Measurements from ENCODE around the gene CHRM4.

The CHRM4 gene

DNA sequence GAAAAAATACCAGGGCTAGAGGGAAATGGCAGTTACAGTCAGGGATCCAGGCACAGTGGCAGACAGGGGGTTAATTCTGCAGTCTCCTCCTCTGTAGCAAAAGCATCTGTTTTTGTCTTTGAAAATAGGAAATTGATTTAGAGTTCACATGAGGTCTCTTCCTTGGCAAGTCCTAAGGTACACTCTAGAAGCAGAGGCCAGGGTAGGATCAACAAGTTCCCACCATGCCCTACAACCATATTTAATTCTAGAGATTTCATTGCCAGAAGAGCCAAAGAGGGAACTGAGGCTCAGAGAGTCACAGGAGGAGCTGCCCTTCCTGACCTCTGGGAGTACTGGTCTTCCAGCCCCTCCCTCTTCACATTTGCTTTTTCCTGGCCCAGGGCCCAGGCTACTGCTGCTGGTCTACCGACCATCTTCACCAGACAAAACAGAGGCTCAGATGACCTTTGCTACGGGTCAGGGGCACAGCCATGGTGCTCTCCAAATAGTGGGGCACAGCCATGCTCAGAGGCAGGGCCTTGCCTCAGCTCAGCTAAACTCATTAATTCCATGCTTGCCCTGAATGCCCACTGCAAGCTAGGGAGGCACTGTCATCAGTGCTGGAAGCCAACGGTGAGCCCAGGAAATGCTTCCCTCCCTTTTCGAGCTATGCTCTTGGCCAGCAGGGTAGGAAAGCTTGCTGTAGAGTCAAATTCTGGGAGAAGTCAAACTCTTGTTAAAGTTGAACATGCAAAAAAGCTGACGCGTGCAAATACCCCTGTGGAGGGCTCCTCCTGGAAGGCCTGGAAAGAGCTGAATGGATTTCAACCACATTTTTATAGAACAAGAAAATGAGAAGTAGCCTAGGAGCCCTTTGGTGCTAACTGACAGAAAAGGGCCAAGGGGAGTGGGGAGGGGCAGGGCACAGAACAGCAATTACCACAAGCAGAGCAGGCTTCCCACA, 11.7 kb upstream of the CHRM4 start:
- DNase-seq (ENCODE audit: low spot score): no peak

DNA sequence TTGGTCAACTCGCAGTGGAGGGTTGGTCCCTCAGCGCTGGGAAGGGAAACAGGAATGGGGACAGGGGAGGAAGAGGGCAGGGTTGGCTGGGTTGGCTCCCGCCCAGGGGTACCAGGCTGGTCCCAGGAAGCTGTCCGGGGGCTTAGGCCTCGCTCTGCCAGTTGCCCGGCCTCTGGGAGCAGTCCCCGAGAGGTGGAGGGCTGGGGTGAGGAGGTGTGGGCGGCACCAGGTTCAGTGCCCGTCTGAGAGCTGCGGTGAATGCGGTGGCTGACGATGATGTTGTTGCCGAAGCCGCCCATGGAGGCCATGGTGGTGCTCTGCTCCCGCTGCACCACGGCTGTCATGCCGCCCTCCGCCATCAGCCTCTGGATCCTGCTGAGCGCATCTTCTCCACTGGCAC, 6.0 kb upstream of the CHRM4 start:
- no peak for DNase-seq (ENCODE audit: low spot score)

DNA sequence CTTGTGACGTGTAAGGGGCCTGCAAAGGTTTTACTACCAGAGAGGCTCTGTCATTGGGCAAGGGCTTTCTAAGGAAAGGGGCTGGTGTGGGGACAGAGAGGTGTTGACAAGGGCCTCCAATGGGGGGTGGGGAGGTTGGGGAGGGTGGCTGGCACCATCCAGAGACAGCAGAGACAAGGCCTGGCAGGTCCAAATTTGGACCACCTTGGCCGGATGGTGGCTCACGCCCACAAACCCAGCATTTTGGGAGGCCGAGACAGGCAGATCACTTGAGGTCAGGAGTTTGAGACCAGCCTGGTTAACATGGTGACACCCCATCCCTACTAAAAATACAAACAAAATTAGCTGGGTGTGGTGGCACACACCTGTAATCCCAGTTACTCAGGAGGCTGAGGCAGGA, 2.2 kb upstream of the CHRM4 start:
- DNase-seq (ENCODE audit: low spot score): no peak

DNA sequence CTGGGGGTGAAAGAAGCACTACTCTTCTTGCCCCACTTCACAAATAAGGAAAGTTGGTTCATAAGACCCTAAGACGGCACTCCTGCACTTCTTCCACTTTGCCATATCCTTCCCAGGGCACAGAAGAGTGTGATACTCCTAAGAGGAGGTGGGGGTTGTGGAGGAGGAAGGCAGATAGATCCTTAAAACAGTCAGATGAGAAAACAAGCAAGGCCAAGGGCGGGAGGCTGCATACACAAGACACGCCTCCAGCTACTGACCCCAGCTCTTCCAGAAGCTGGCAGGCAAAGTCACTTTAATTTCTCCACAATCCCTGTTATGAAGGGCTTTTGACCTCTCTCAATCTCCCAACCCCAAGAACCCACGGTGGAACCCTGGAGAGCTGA, 1.6 kb upstream of the CHRM4 start:
- no peak for DNase-seq (ENCODE audit: low spot score)

DNA sequence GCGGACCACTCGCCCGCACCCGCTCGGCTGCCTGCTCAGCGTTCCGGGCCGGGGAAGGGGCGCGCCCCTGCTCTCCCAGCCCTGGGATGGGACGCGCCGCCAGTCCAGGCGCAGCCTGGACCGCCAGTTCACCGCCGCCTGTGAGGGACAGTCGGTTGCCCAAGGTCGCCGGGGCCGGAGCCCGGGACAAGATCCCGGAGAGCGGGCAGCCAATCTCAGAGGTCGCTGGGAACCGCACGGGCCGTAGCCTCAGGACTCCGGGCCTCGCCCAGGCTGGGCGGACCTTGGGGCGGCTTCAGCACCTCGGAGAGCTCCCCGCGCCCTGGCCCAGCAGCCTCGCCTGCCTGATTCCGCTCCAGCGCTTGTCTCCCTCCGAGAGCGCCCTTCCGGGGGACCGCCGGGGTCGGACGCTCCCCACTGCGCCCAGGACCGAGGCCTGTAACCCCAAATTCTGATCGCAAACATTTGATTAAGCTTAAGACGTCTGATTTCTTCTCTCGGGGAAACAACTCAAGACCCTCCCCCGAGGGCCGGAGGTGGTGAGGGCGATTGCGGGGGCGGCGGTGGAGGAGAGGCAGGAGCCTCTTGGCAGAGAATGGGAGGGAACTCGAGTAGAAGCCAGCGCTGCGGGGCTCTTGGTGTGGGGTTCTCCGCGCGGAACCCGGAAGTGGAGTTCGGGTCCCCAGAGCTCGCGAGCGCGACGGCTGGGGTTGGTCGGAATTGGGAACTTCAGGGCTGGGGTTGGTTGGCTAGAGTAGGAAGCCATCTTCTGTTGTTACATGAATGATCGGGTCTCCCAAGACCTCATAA, 1.1 kb upstream of the CHRM4 start:
- DNase-seq (ENCODE audit: low spot score): peak; percentile 80

DNA sequence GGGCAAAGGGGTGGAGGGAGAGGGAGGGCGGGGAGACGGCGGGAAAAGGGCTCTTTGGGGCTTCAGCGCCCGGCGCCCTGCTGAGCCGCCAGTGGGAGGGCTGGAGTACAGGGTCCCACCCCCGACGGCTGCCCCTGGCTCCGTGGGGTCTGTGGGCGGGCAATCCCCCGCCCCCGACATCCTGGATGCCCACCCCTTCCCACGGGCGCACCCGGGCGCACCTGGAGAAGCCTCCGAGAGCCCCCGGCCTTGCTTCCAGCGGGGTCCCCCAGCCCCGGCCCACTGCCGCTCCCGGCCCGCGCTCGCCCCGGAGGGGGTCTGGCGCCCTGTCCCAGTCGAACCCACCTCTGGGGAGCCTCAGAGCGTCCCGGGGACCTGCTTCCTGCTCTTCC, 394 bp downstream of the CHRM4 start:
- DNase-seq (ENCODE audit: low spot score): no peak

DNA sequence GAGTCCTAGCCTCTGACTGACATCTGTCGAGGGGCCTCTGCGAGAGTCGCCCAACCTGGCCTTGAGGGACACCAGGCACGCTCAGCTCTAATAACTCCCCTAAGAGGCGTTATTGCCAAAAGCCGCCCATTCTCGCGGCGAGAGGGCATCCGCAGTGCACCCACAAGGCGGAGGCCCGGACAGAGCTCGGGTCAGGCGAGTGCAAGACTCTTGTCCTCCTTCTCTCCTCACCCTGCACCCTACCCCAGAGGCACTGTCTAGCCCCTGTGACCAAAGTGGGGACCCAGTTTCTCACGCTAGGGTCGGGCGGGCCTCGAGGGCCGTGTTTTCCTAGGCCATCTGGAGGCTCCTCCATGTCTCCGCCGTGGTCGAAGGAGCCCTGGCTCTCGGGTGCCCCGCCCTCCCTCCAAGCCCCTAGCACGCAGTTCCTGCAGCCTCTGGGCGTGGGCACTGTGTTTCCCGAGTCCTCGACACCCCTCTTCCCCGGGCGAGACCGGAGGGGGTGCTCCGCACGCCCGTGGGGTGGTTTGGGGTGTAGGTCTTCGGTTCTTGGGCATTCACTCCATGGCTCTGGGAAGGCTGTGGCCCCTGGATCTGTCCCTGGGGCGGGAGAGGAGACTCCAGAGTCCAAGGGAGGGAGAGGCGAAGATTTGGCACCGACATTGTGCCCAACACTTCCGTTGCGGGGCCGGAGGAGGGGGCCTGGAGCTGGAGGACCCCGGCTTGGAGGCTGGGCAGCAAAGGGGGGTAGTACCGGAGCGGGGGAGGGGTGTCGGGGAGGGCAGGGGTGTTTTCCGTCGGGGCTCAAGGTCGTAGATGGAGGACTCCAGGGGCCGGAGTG, 1.0 kb downstream of the CHRM4 start:
- DNase-seq (ENCODE audit: low spot score): no peak

DNA sequence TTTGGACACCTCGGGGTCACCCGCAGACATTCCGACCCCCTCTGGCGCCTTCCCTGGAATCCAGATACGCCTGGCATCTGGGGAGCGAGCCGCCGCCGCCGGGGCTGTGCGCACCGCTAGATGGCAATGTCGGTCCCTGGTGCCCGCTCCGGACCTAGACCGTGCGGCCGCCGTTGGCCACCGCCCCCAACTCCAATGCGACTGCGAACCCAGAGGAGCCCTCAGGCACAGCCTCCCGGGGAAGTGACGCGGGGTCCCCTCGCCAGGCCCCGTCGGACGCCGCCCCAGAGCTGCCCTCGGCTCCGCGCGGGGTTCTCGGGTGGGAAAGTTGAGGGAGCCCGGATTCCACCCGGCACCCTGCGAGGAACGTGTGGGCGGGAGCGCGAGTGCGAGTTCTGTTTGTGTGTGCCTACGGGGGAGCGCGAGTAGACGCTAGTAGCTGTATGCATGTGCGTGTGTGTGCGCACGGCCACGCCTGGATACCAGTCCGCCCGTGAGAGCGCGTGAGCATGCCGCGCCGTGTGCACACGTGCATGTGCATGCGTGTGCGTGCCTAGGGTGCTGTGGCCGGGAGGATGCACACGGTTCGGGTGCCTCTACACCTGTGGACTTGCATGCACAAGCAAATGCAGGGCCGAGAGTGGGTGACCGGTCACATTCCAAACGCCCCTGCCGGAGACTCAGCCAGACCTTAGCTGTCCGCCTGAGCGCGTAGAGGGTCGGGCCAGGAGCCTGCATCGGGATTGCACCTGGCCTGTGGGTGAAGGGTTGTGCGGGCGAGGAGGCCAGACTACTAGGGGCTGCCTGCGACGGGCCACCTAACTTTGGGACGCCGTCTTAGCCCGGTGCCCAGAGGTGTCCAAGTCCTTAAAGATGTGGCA, 1.9 kb downstream of the CHRM4 start:
- DNase-seq (ENCODE audit: low spot score): peak; percentile 79

DNA sequence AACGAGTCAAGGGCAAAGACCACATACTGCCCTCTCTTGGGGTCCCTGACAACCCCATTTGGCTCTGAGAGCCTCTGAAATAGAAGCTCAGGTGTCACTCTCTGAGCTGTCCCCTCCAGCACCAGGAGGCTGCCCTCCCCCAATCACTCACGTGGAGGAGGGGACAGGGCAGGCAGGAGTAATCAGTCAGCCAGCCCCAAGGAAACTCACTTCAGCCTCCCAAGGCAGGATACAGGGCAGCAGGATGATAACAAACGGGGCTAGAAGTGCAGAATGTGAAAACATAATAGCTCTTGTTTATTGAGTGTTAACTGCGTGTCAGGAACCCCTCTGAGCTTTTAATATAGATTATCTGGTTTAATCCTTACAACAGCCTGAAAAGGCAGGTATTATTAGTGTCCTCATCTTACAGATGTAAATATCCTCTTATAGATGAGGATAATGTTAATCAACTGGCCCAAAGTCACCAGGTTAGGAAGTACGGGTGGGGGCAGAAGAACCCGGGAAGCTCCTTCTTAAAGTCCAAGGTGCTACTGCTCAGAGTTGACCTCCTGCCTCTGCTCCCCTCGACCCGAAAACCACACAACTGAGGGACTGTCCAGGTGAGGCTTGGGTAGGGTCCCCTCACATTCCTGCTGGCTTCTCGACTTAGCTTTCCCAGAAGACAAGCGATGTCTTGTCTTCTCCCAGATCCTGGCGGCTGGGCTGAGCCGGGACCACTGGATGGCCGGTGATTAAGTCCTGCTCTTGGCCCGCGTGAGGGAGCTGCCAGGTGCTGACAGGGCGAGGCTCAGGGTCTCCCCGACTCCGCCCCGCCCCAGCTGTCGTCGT, 2.7 kb downstream of the CHRM4 start:
- DNase-seq (ENCODE audit: low spot score): no peak

DNA sequence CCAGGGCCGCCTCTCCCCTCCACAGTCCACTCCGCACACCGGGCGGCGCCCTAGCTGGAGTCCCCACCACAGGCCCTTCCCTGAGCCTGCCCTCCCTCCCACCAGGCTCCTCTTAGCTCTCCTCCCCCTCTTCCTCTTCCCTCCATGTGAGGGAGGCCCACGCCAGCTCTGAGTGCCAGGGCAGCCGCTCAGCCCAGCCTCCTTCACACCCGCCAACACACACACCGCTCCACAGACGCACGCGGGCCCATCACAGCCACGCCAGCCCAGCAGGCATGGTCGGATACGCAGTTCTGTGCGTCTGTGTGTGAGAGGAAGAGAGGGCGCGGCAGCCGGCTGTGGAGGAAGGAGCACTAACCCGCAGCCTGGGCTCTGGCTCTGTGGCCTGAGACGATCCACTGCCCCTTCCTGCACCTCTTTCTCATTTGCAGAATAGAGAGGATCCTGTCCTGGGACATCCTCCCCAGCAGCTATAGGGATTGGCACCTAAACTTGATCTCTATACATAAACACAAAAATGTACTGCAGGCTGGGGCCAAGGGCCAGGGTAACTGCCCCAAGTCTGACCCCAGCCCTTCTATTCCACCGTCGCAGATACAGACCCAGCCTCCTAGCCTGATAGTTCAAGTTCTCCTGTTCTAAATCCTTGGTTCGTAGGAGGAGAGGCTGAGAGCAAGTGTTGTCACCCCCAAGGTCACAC, 3.5 kb downstream of the CHRM4 start:
- DNase-seq (ENCODE audit: low spot score): no peak

DNA sequence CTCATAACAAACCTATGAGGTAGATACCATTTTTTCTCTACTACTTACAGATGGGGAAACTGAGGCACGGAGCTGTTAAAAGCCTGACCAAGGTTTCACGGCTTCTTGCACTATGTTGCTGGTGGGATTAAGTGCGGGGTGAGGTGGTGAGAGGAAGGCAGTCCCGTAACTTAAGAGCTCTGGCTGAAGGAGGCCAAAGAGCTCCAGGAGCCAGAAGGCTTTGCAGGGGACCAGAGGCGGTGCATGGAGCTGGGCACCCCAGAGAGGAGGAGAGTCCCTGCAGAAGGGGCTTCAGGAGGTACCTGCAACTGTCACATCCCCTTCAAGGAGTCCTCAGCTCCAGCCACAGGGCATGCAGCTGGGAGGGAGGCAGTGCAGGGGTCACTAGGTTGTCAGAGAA, 4.1 kb downstream of the CHRM4 start:
- no peak for DNase-seq (ENCODE audit: low spot score)

DNA sequence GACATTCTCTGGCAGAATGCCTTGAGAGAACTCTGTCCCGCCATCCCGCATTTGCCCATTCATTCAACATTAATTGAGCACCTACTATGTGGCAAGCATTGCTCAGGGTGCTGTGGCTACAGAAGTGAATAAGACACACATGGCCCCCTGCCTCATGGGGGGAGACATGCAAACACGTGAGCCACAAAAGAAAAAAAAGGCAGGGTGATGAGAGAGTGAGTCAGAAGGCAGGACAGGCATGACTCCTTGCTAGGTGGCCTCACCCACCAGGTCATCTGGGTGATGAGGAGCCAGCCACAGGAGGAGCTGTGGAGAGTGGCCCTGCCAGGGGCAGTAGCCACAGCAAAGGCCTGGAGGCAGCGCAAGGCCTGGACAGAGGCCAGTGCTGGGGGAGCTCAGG, 4.9 kb downstream of the CHRM4 start:
- peak; percentile 77 for DNase-seq (ENCODE audit: low spot score)

DNA sequence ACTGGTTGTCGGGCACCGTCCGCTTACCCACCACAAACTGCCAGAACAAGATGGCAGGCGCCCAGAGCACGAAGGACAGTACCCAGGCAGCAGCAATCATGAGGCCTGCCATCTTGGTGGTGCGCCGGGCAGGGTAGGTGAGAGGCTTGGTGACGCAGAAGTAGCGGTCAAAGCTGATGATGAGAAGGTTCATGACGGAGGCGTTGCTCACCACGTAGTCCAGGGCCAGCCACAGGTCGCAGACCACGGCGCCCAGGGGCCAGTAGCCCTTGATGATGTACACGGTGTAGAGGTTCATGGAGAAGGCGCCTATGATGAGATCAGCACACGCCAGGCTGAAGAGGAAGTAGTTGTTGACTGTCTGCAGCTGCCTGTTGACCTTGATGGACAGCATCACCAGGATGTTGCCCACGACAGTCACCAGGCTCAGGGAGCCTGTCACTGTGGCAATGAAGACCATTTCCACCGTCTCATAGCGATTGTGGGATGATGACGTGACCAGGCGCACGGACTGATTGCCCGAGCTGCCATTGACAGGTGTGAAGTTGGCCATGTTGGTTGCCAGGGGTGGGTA, 5.5 kb downstream of the CHRM4 start:
- DNase-seq (ENCODE audit: low spot score): no peak

DNA sequence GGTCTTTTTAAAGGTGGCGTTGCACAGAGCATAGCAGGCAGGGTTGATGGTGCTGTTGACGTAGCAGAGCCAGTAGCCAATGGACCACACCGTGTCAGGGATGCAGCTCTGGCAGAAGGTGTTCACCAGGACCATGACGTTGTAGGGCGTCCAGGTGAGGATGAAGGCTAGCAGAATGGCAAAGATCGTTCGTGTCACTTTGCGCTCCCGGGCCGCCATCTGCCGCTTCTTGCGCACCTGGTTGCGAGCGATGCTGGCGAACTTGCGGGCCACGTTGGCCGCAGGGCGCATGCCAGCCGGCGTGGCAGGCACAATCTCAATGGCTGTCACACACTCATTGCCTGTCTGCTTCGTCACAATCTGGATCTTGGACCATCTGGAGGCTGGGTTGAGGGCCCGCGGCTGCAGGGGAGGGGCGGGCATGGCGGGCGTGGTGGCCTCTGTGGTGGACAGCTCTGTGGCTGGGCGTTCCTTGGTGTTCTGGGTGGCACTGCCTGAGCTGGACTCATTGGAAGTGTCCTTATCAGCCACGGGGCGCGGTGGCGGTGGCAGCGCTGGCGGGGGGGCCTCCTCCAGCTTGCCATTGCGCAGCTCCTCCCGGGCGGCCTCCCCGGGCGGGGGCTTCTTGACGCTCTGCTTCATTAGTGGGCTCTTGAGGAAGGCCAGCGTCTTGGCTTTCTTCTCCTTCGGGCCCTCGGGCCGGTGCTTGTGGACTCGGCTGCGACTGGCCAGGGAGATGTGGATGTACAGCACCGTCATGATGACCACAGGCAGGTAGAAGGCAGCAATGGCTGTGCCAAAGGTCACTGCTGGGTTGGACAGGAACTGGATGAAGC, 6.2 kb downstream of the CHRM4 start:
- DNase-seq (ENCODE audit: low spot score): no peak

DNA sequence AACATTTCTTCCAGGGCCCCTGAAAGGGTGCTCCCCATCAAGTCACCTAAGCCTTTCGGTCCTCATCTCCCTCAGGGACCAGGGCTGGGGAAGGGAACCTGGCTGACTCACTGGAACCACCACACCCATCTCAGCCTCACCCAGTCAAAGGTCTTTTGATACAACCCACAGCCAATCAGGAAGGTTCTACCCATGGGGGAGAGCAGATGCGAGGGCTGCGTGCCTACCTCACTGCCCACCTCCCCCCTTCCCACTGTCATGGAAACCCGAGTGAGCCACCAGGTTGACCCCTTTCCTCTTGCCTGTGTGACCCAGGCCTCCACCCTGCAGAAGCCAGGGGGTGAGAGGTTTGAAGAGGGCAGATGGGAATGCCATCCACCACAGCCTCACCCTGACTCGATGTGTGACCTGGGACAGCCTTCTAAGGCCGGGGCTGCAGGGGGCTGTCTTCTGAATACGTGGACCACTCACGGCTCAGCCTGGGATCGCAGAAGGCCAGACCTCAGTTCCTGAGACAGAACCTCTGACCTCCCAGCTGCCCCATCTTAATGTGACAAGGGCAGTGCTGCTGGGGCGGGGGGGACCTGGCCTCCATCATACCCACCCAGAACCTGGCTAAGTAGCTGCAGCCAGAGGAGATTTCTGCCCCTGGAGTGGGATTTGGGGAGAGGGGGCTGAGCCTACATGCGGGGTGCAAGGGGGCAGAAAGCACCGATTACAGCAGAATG, 7.4 kb downstream of the CHRM4 start:
- no peak for DNase-seq (ENCODE audit: low spot score)

DNA sequence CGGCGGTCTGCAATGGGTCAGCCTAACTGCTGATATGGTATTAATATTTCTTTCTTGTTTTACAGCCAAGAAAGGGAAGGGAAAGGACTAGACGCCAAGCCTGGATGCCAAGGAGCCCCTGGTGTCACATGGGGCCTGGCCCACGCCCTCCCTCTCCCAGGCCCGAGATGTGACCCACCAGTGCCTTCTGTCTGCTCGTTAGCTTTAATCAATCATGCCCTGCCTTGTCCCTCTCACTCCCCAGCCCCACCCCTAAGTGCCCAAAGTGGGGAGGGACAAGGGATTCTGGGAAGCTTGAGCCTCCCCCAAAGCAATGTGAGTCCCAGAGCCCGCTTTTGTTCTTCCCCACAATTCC, 8.2 kb downstream of the CHRM4 start:
- no peak for DNase-seq (ENCODE audit: low spot score)

DNA sequence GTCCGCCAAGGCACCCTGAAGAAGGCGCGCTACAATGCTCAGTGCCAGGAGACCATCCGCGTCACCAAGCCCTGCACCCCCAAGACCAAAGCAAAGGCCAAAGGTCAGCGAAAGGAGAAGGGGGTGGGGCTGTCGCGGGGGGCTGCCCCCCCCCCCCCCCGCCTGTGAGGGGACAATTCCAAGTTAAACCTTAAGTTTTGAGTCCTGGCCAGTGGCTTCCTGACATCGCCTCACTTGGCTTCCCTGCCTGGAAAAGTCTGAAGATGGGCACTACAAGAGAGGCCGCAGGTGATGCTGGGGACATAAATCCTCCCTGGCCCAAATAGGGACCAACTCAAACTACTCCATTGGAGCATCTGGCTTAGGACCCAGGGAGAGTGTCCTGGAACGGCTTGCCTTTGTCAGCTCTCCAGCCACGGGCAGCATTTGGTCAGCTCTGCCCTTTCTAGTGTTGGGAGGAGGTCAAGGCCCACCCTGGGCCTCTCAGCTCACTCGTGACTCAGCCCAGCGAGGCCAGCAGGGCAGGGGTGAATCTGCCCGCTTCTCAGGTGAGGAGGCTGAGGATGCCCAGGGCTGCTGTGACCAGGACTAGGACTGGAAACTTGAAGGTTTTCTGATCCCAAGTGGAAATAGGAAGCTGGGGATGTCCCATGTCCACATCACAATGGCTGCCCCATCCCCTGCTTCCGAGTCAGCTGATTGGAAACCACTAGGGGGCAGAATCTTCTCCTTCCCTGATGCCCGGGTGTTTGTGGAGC, 8.8 kb downstream of the CHRM4 start:
- peak; percentile 54 for DNase-seq (ENCODE audit: low spot score)

Measured in RKO (cell line).